GM21576 (cell line): ENCODE results near the gene MTARC1.

ENCODE experiments used
- ATAC-seq: cut with Tn5 transposase; IDR thresholded peaks from one replicate; pipeline ENCODE4 v1.9.1; 2021; ENCODE audit warnings: mild to moderate bottlenecking, moderate library complexity; ENCODE audit not compliant: unreplicated experiment

Gene MTARC1

GRCh38 chr1:220786337-220787068, at the start of gene MTARC1:
Gene MTARC1, plus strand, starts transcription at chr1:220786913. Its CDS starts 32 bp downstream, at chr1:220786945.
- ATAC-seq: peak; percentile 63

GRCh38 chr1:220741349-220741748, 45.4 kb upstream of the MTARC1 start:
- ATAC-seq: no peak

GRCh38 chr1:220741825-220742224, 44.9 kb upstream of the MTARC1 start:
- no peak for ATAC-seq

GRCh38 chr1:220742520-220742919, 44.2 kb upstream of the MTARC1 start:
- no peak for ATAC-seq

- ATAC-seq: no peak
These were observed 39.9 kb upstream of the MTARC1 start for GRCh38 chr1:220746851-220747250.

GRCh38 chr1:220747437-220748088, 39.1 kb upstream of the MTARC1 start:
- ATAC-seq: peak; percentile 15

GRCh38 chr1:220748089-220748934, 38.4 kb upstream of the MTARC1 start, which contains the start of gene MTARC2:
Gene MTARC2, plus strand, starts transcription at chr1:220748322. Its CDS starts 210 bp downstream, at chr1:220748532.
- peak; percentile 91 for ATAC-seq

GRCh38 chr1:220748936-220749335, 37.8 kb upstream of the MTARC1 start:
- ATAC-seq: no peak

- no peak for ATAC-seq
These were observed 36.6 kb upstream of the MTARC1 start for GRCh38 chr1:220750131-220750515.

- no peak for ATAC-seq
These were observed 35.6 kb upstream of the MTARC1 start for GRCh38 chr1:220751111-220751510.

- no peak for ATAC-seq
These were observed 32.3 kb upstream of the MTARC1 start for GRCh38 chr1:220754212-220754917.

GRCh38 chr1:220754918-220755295, 31.8 kb upstream of the MTARC1 start:
- ATAC-seq: no peak

- no peak for ATAC-seq
These were observed 31.4 kb upstream of the MTARC1 start for GRCh38 chr1:220755309-220755708.

GRCh38 chr1:220757441-220757840, 29.3 kb upstream of the MTARC1 start:
- no peak for ATAC-seq

- no peak for ATAC-seq
These were observed 27.6 kb upstream of the MTARC1 start for GRCh38 chr1:220759147-220759546.

GRCh38 chr1:220761688-220762427, 24.9 kb upstream of the MTARC1 start:
- no peak for ATAC-seq

- ATAC-seq: no peak
These were observed 22.0 kb upstream of the MTARC1 start for GRCh38 chr1:220764757-220765156.

GRCh38 chr1:220767312-220768125, 19.2 kb upstream of the MTARC1 start:
- no peak for ATAC-seq

GRCh38 chr1:220768126-220768601, 18.5 kb upstream of the MTARC1 start:
- ATAC-seq: no peak
